SK-N-MC (cell line): Measurements from ENCODE around the gene GIMAP5.

Experiments
- EZH2 ChIP-seq: fragments of 200-600 bp; sonication (generic); IDR thresholded peaks from one replicate; pipeline ENCODE4 v1.6.1; 2017; ENCODE audit warnings: antibody characterized with exemption
- FOXP2 ChIP-seq: optimal IDR thresholded peaks from 2 replicates; pipeline ENCODE3; 2011; ENCODE audit warnings: mild to moderate bottlenecking, moderate library complexity; ENCODE audit not compliant: insufficient read depth; ENCODE audit errors: extremely low read length, control extremely low read depth
- POLR2AphosphoS5 ChIP-seq: IDR thresholded peaks from 2 replicates; pipeline ENCODE4 v1.6.1; 2012; ENCODE audit warnings: mild to moderate bottlenecking, low read depth, low read length, borderline replicate concordance

DNA sequence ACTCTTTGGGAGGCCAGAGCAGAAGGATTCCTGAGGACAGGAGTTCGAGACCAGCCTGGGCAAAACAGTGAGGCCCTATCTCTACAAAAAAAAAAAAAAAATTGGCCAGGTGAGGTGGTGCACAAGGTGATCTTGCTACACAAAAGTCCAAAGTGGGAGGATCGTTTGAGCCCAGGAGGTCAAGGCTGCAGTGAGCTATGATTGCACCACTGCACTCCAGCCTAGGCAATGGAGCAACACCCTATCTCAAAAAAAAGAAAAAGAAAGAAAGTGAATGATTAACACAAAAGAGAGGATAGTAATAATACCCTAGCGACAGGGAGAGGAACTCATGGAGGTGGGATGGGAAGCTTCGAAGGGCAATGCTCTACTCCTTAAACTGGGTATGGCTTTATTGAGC, 32.5 kb downstream of the GIMAP5 start:
- TF ChIP-seq EZH2 (no peak), POLR2AphosphoS5 (no peak), FOXP2 (no peak)
